H1 (cell line): ENCODE measurements around the gene NFYB. TPM values are rescaled to one million over a fixed set of nuclear protein-coding genes. Genes with fewer than 3 reads are reported as not detected.

Experiments used
- CTCF ChIP-seq, 3 experiments: IDR thresholded peaks; 1 replicate in 2 of 3; 2 replicates in 1 of 3; pipeline versions ENCODE4 v1.5.1 to v1.6.1; 2011; ENCODE audit warnings: low read length in 3 of 3, mild to moderate bottlenecking in 3 of 3, inconsistent platforms in 2 of 3, low read depth in 1 of 3, moderate library complexity in 1 of 3; ENCODE audit not compliant: insufficient read depth in 1 of 3; ENCODE audit errors: control extremely low read depth in 1 of 3
- MAX ChIP-seq: IDR thresholded peaks from 2 replicates; pipeline ENCODE4 v1.6.1; 2012; ENCODE audit warnings: inconsistent platforms
- POU5F1 ChIP-seq: IDR thresholded peaks from 2 replicates; pipeline ENCODE4 v1.6.1; 2011; ENCODE audit warnings: low read depth, mild to moderate bottlenecking, low read length, moderate library complexity
- SP4 ChIP-seq: IDR thresholded peaks from 2 replicates; pipeline ENCODE4 v1.6.1; 2012; ENCODE audit warnings: low read length, inconsistent platforms
- polyA plus RNA-seq, 7 experiments: library from polyadenylated mRNA; depleted of rRNA in 3 of 7; stranded (reverse) in 5 of 7; unstranded in 2 of 7; fragments of >200 nt in 5 of 7; fragments of 200-250 nt in 2 of 7; gene quantifications; 1 replicate in 5 of 7; 2 replicates in 1 of 7; 4 replicates in 1 of 7; pipeline versions ENCODE4 v1.2.1 to v1.2.3, GENCODE V29; 2011 to 2013; ENCODE audit warnings: missing spikeins in 2 of 7, mixed read lengths in 2 of 7
- total RNA-seq: library from RNA; stranded (reverse); fragmentation: NEBNext Ultra II Directional; extraction: Animal tissue kit (Norgen Biotek cat#: 25700); gene quantifications from 2 replicates; pipeline ENCODE4 v1.2.1, GENCODE V29; 2021

Gene NFYB
- total and polyA plus RNA-seq, 2 of the 8 experiments (the other 6 are each of a cell fraction or from before 2014, with no cell fraction given) = 29.1 to 43.5 TPM

- TF ChIP-seq CTCF (IDR thresholded peaks at IDR 0.05; ENCODE audit: control extremely low read depth in 1 of 3, insufficient read depth in 1 of 3, low read depth in 1 of 3, low read length in 3 of 3) (no peak), MAX (no peak), SP4 (no peak), POU5F1 (no peak)
Observed at GRCh38 chr12:104130760-104131159, 7.2 kb downstream of the NFYB start (continued).
